Coronary artery (tissue), 2 donors: ENCODE measurements around the gene C1orf232.

Source experiments
- DNase-seq: peaks from one replicate; pipeline ENCODE4 v3.0.0-alpha.2; 2017; ENCODE audit warnings: low spot score
- H3K27ac ChIP-seq, 2 donors: fragments of 200-600 bp; sonication (generic); one replicate each; pipeline ENCODE4 v1.5.1; 2016 to 2019
- H3K4me3 ChIP-seq: fragments of 200-600 bp; sonication (generic); 2 replicates; pipeline ENCODE4 v1.5.1; 2016; ENCODE audit warnings: mild to moderate bottlenecking, moderate library complexity
- CTCF ChIP-seq: fragments of 200-600 bp; sonication (generic); IDR thresholded peaks from one replicate; pipeline ENCODE4 v1.5.1; 2019; ENCODE audit warnings: antibody characterized with exemption

Gene C1orf232

GRCh38 chr1:26200413-26200812, 31.6 kb upstream of the C1orf232 start:
- DNase-seq, result no peak
- Histone ChIP-seq H3K4me3 (no peak overlapping the region), H3K27ac (no peak overlapping the region)
- TF ChIP-seq CTCF, result no peak

- H3K27ac ChIP-seq, result no peak overlapping the region
- no peak for DNase-seq
- no peak for TF ChIP-seq CTCF
- no peak overlapping the region for H3K4me3 ChIP-seq
Observed at GRCh38 chr1:26197813-26198212, 29.1 kb upstream of the C1orf232 start.

- H3K27ac ChIP-seq, result no peak overlapping the region
- no peak overlapping the region for H3K4me3 ChIP-seq
- no peak for DNase-seq
- TF ChIP-seq CTCF, result no peak
Observed at GRCh38 chr1:26197301-26197700, 28.5 kb upstream of the C1orf232 start.

GRCh38 chr1:26195805-26196204, 27.0 kb upstream of the C1orf232 start:
- H3K27ac ChIP-seq, result no peak overlapping the region
- no peak for DNase-seq
- H3K4me3 ChIP-seq, result no peak overlapping the region
- no peak for TF ChIP-seq CTCF

DNA sequence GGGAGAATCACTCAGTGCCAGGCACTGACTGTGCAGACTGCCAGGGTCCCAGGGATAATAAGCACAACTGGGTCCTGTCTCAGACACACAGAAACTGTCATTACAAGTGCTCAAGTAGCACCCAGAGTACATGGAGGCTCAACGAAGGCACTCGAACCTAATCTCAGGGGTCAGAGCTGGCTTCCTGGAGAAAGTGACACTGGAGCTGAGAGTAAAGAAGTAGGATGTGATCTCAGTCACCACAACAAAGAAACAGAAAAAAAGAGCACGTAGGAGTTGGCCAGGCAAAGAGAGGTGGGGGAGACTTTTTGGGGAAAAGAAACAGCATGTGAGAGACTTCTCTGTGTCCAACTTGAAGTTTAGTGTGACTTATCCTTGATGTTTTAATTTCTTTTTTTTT, 23.0 kb upstream of the C1orf232 start:
- no peak overlapping the region for H3K4me3 ChIP-seq
- no peak for DNase-seq
- no peak for TF ChIP-seq CTCF
- H3K27ac ChIP-seq, result no peak overlapping the region

- H3K4me3 ChIP-seq, result no peak within 1 kb of the TSS
- no peak for DNase-seq
- no peak for TF ChIP-seq CTCF
- no peak within 1 kb of the TSS for H3K27ac ChIP-seq
Observed at GRCh38 chr1:26190373-26190987, 21.7 kb upstream of the C1orf232 start, which contains the start of gene CATSPER4. Gene CATSPER4 (plus strand): TSS chr1:26190602. CDS start chr1:26190628, 26 bp downstream.

GRCh38 chr1:26189751-26190275, 21.1 kb upstream of the C1orf232 start:
- no peak overlapping the region for H3K27ac ChIP-seq

More at GRCh38 chr1:26189751-26190275, 21.1 kb upstream of the C1orf232 start:
- no peak for TF ChIP-seq CTCF
- no peak overlapping the region for H3K4me3 ChIP-seq
- no peak for DNase-seq
